GM12873 (cell line): ENCODE results near the gene TBC1D23.

Source experiments
- TF ChIP-seq, protein P1 (sequence below): IDR thresholded peaks from 2 replicates; pipeline ENCODE4 v1.5.1; 2012; ENCODE audit warnings: low read depth, mild to moderate bottlenecking, moderate library complexity, low read length, control low read depth; ENCODE audit not compliant: insufficient read depth; ENCODE audit errors: missing control alignments

TBC1D23 gene

GRCh38 chr3:100340527-100340926, 79.7 kb downstream of the TBC1D23 start:
- TF ChIP-seq, protein P1, sequence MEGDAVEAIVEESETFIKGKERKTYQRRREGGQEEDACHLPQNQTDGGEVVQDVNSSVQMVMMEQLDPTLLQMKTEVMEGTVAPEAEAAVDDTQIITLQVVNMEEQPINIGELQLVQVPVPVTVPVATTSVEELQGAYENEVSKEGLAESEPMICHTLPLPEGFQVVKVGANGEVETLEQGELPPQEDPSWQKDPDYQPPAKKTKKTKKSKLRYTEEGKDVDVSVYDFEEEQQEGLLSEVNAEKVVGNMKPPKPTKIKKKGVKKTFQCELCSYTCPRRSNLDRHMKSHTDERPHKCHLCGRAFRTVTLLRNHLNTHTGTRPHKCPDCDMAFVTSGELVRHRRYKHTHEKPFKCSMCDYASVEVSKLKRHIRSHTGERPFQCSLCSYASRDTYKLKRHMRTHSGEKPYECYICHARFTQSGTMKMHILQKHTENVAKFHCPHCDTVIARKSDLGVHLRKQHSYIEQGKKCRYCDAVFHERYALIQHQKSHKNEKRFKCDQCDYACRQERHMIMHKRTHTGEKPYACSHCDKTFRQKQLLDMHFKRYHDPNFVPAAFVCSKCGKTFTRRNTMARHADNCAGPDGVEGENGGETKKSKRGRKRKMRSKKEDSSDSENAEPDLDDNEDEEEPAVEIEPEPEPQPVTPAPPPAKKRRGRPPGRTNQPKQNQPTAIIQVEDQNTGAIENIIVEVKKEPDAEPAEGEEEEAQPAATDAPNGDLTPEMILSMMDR: no peak

DNA sequence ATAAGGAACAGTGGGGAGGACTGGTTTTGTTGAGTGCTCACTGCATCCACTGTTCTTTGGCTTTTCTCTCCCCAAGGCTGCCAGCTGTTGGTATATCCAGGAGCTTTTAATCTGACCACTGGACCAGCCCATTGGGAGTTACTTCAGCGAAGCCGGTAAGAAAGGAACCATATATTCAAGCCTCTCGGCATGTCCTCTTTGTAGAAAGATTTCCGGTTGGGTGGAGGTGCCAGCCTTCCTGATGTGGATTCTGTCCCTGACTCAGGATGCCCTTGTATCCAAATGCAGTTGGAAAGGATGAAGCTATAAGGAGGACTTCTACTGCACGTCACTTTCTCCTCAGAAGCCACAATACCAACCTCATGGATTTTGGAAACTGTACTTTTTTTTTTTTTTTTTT, 87.9 kb downstream of the TBC1D23 start:
- TF ChIP-seq, protein P1: no peak

- TF ChIP-seq, protein P1: no peak
These were observed 91.8 kb downstream of the TBC1D23 start for GRCh38 chr3:100352296-100353231.

GRCh38 chr3:100354850-100355249, 94.1 kb downstream of the TBC1D23 start:
- TF ChIP-seq, protein P1: no peak

- TF ChIP-seq, protein P1: no peak
These were observed 97.6 kb downstream of the TBC1D23 start for GRCh38 chr3:100358413-100358812.

DNA sequence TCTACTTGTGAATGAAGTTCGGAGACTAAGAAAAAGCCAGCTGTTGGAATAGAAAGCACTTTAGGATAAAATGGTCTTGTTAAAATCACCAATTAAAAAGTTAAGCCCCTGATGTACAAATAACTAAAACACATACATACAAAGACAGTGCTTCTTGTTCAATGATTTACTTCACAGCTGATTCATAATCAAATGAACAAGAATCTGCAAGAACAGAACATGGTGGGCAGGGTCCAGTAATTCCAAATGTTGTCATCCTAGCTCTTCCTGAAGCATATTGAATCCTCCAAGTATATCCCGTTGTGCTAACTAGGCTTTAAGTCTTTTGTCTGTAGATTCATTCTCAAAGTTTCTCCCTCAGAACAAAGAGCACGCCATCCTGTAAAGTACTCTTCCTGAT, 98.2 kb downstream of the TBC1D23 start:
- TF ChIP-seq, protein P1: no peak

- TF ChIP-seq, protein P1: no peak
These were observed 100.1 kb downstream of the TBC1D23 start for GRCh38 chr3:100360757-100361496.
